BLaER1 treated with 17β-estradiol and CSF1 and Interleukin-3, amounts not matched to agents 10 nM and 100 nM (cell line): ENCODE data around the gene IBA57.

Experiments used
- H3K27ac ChIP-seq, 11 experiments: shearing (Covaris generic); formaldehyde crosslinking; 2 replicates each; pipeline ENCODE4 v1.8.1; 2022
- H3K27me3 ChIP-seq, 11 experiments: shearing (Covaris generic); formaldehyde crosslinking; 2 replicates each; pipeline ENCODE4 v1.8.1; 2022
- H3K36me3 ChIP-seq, 11 experiments: shearing (Covaris generic); formaldehyde crosslinking; 2 replicates each; pipeline ENCODE4 v1.8.1; 2022
- H3K4me1 ChIP-seq, 10 experiments: shearing (Covaris generic); formaldehyde crosslinking; 2 replicates each; pipeline ENCODE4 v1.8.1; 2022
- H3K4me2 ChIP-seq, 11 experiments: shearing (Covaris generic); formaldehyde crosslinking; 2 replicates each; pipeline ENCODE4 v1.8.1; 2022
- H3K4me3 ChIP-seq, 10 experiments: shearing (Covaris generic); formaldehyde crosslinking; 2 replicates each; pipeline ENCODE4 v1.8.1; 2022
- H3K9ac ChIP-seq, 11 experiments: shearing (Covaris generic); formaldehyde crosslinking; 2 replicates each; pipeline ENCODE4 v1.8.1; 2022
- H3K9me3 ChIP-seq, 11 experiments: shearing (Covaris generic); formaldehyde crosslinking; replicated peaks in 1 of 11; 2 replicates each; pipeline ENCODE4 v1.8.1; 2022
- H4K20me1 ChIP-seq, 11 experiments: shearing (Covaris generic); formaldehyde crosslinking; 2 replicates each; pipeline ENCODE4 v1.8.1; 2022
- Cebpa-rat ChIP-seq, 11 experiments: shearing (Covaris generic); IDR thresholded peaks; 2 replicates each; pipeline ENCODE4 v1.8.1; 2022

IBA57 gene

DNA sequence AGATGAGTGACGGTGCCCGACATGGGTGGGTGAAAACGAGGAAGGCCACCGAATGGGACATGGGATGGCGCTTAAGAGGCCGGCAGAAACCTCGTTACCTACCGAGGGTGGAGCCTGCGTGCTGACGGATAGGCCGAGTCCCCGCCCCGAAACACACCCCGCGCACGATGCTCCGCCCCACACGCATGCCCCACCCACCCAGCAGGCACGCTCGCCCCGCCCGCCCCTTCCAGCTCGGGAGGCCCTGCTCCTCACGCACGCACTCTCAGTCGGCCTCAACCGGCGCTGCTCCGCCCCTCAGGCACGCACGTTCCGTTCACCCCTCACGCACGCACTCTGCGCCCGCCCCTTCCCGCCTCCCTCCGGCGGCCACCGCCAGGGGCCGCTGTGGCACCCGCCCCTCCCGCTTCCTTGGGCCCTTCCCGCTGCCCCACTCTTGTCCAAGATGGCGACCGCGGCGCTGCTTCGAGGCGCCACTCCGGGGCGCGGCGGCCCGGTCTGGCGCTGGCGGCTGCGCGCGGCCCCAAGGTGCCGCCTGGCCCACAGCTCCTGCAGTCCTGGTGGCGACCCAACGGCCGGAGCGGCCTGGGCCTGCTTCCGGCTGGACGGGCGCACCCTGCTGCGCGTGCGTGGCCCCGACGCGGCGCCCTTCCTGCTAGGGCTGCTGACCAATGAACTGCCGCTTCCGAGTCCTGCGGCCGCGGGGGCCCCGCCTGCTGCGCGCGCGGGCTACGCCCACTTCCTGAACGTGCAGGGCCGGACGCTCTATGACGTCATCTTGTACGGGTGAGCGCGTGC lies at the start of gene IBA57:
IBA57 (plus strand) TSS at position 433 of the 798 bp plus-strand sequence; CDS start at position 446, 13 bp downstream.
- H3K4me1 ChIP-seq: peaks cover 59 to 82% (median 65%) of the 10 kb centered on the region in 10 experiments
- no peaks in the 10 kb centered on the region for H3K27me3 ChIP-seq
- TF ChIP-seq Cebpa-rat (IDR thresholded peaks at IDR 0.05): no peak
- H3K27ac ChIP-seq: peak within 1 kb of the TSS; percentile 98 to 100 (median 100)
- peak within 1 kb of the TSS; percentile 64 to 82 (median 69) for H3K4me3 ChIP-seq
- H3K9ac ChIP-seq: peak within 1 kb of the TSS; percentile 96 to 100 (median 100)
- peak within 1 kb of the TSS; percentile 90 to 98 (median 96) for H3K4me2 ChIP-seq
- no peaks in the 10 kb centered on the region for H3K9me3 ChIP-seq
- peaks cover 0 to 44% (median 4%) of the 10 kb centered on the region in 11 experiments; a peak in 10 of 22 replicates for H4K20me1 ChIP-seq
- peaks cover 0 to 15% (median 0%) of the 10 kb centered on the region in 11 experiments; a peak in 4 of 22 replicates for H3K36me3 ChIP-seq

DNA sequence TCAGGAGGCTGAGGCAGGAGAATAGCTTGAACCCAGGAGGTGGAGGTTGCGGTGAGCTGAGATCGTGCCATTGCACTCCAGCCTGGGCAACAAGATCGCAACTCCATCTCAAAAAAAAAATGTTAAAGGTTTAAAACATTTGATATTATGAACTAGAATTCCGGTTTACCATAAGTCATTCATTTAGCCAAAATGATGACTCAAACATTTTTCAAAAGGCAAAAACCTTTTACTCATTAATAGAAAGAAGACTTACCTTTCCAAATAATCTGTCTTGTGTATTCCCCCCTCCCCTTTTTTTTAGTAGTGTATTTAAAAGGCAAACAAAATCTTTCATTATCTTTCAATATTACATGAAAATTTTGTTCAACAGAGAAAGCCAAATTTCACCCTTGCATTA lies 48.3 kb upstream of the IBA57 start:
- Histone ChIP-seq H3K36me3 (peaks cover 0 to 5% (median 0%) of the 10 kb centered on the region in 11 experiments; a peak in 2 of 22 replicates), H3K9ac (no peak overlapping the region), H4K20me1 (no peaks in the 10 kb centered on the region), H3K27ac (no peak overlapping the region), H3K4me1 (no peaks in the 10 kb centered on the region), H3K4me2 (no peak overlapping the region), H3K9me3 (peaks cover 29 to 47% (median 40%) of the 10 kb centered on the region in 11 experiments), H3K4me3 (no peak overlapping the region), H3K27me3 (no peaks in the 10 kb centered on the region)
- no peak for TF ChIP-seq Cebpa-rat (IDR thresholded peaks at IDR 0.05)

DNA sequence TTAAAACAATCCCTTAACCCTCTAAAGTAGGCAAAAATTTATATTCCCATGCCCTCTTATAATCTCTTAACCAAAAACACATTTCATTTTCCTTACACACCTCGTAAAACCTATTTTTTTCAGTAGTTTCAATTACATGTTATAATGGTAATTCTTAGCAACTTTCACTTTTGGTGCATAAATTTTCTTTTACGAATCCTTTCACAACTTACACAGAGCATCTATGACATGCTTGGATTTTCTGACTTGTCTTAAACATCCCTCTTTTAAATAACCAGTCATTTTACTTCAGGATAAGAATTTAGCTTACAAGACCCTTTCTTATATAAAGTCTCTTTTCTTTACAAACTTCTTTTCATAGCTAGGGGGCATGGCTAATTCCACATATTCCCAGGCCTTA lies 47.6 kb upstream of the IBA57 start:
- Histone ChIP-seq H3K9ac (no peak overlapping the region), H3K4me2 (no peak overlapping the region), H3K4me1 (no peaks in the 10 kb centered on the region), H3K36me3 (peaks cover 0 to 5% (median 0%) of the 10 kb centered on the region in 11 experiments; a peak in 2 of 22 replicates), H3K27ac (no peak overlapping the region), H4K20me1 (no peaks in the 10 kb centered on the region), H3K27me3 (no peaks in the 10 kb centered on the region), H3K4me3 (no peak overlapping the region), H3K9me3 (peaks cover 29 to 47% (median 40%) of the 10 kb centered on the region in 11 experiments)
- no peak for TF ChIP-seq Cebpa-rat (IDR thresholded peaks at IDR 0.05)

DNA sequence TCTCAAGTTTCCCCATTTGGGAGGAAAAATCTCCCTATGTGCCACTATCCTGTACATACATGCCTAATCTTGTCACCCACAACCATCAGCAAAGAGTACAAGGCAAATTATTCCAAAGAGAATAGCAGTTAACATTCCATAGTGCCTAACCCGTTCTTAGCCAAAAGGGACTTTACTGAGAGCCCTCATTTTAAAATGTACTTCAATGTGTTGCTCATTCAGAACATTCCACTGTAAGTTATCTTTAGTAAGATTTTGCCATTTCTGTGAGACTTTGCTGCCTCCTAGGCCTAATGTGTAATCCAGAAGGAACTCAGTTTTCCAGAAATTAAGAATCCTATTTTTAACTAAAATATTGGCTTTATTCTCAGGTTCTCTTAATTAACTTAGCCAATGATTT lies 45.3 kb upstream of the IBA57 start:
- Histone ChIP-seq H3K27me3 (no peaks in the 10 kb centered on the region), H3K9me3 (peaks cover 29 to 47% (median 40%) of the 10 kb centered on the region in 11 experiments), H3K36me3 (peaks cover 0 to 5% (median 0%) of the 10 kb centered on the region in 11 experiments; a peak in 2 of 22 replicates), H3K9ac (no peak overlapping the region), H3K27ac (no peak overlapping the region), H3K4me3 (no peak overlapping the region), H3K4me2 (no peak overlapping the region), H3K4me1 (no peaks in the 10 kb centered on the region), H4K20me1 (no peaks in the 10 kb centered on the region)
- no peak for TF ChIP-seq Cebpa-rat (IDR thresholded peaks at IDR 0.05)

- Histone ChIP-seq H4K20me1 (no peaks in the 10 kb centered on the region), H3K27ac (no peak overlapping the region), H3K36me3 (peaks cover 0 to 5% (median 0%) of the 10 kb centered on the region in 11 experiments; a peak in 2 of 22 replicates), H3K27me3 (no peaks in the 10 kb centered on the region), H3K4me1 (no peaks in the 10 kb centered on the region), H3K9ac (no peak overlapping the region), H3K9me3 (peaks cover 29 to 44% (median 38%) of the 10 kb centered on the region in 11 experiments), H3K4me3 (no peak overlapping the region), H3K4me2 (no peak overlapping the region)
- no peak for TF ChIP-seq Cebpa-rat (IDR thresholded peaks at IDR 0.05)
Observed at GRCh38 chr1:228120857-228121489, 44.6 kb upstream of the IBA57 start.

DNA sequence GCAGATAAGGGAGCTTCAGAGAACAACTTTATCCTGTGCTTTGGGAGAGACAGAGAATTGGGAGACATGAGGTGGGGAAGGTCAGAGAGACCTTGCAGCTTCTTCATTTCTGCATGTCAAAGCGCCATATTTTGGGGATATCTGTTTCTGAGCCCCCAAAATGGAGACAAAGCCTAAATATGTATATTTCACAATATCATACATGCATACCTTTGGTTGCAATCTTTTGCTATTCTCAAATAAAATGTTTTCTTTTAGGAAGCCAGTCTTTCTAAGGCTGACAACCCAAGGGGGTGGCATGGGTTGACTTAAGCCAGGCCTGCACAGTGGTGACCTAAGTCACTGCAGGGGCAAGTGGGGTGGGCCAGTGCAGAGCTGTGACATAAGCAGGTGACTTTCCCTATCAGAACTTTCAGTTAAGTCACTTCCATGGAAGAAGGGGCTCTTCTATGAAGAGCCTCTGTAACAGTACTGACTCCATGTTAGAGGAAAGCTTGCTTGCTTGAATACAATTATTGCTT lies 42.6 kb upstream of the IBA57 start:
- H3K27ac ChIP-seq: no peak overlapping the region
- H3K9me3 ChIP-seq: peaks cover 11 to 24% (median 18%) of the 10 kb centered on the region in 11 experiments
- H3K36me3 ChIP-seq: peaks cover 0 to 5% (median 0%) of the 10 kb centered on the region in 11 experiments; a peak in 1 of 22 replicates
- peak in 2 of 11 experiments; percentile 15 to 52; a peak in 1 of 22 replicates for TF ChIP-seq Cebpa-rat (IDR thresholded peaks at IDR 0.05)
- no peaks in the 10 kb centered on the region for H3K4me1 ChIP-seq
- no peak overlapping the region for H3K9ac ChIP-seq
- no peaks in the 10 kb centered on the region for H3K27me3 ChIP-seq
- H3K4me3 ChIP-seq: no peak overlapping the region
- H4K20me1 ChIP-seq: no peaks in the 10 kb centered on the region
- H3K4me2 ChIP-seq: no peak overlapping the region

- Histone ChIP-seq H3K9me3 (peaks cover 5 to 19% (median 13%) of the 10 kb centered on the region in 11 experiments; a peak in 21 of 22 replicates), H3K9ac (no peak overlapping the region), H3K27me3 (no peaks in the 10 kb centered on the region), H3K36me3 (peaks cover 0 to 5% (median 0%) of the 10 kb centered on the region in 11 experiments; a peak in 1 of 22 replicates), H3K27ac (no peak overlapping the region), H3K4me3 (no peak overlapping the region), H3K4me1 (no peaks in the 10 kb centered on the region), H3K4me2 (no peak overlapping the region), H4K20me1 (no peaks in the 10 kb centered on the region)
- no peak for TF ChIP-seq Cebpa-rat (IDR thresholded peaks at IDR 0.05)
Observed at GRCh38 chr1:228123505-228123904, 42.1 kb upstream of the IBA57 start.

DNA sequence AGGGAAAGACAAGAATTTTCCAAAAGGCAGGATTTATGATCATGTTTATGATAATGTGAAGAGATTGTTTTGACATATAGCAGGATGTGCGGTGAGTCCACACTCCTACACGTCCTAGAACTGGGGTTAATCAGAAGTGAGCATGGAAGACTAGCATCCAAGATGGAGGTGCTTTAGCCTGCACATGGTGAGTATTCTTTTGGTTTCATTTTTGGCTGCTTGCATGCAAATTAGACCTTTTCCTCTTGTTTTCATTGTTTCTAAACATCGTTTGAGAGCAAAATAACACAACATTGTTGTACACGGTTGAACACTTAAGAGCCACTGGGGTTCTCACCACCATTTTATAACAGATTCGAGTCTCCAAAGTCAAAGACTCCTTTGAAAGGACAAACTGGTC lies 40.4 kb upstream of the IBA57 start:
- no peak overlapping the region for H3K4me3 ChIP-seq
- TF ChIP-seq Cebpa-rat (IDR thresholded peaks at IDR 0.05): no peak
- H3K36me3 ChIP-seq: no peaks in the 10 kb centered on the region
- H3K27ac ChIP-seq: no peak overlapping the region
- no peaks in the 10 kb centered on the region for H3K27me3 ChIP-seq
- no peaks in the 10 kb centered on the region for H3K4me1 ChIP-seq
- peaks cover 0 to 2% (median 0%) of the 10 kb centered on the region in 11 experiments; a peak in 1 of 22 replicates for H3K9me3 ChIP-seq
- no peak overlapping the region for H3K9ac ChIP-seq
- H3K4me2 ChIP-seq: no peak overlapping the region
- H4K20me1 ChIP-seq: no peaks in the 10 kb centered on the region

GRCh38 chr1:228131766-228132165 lies 33.8 kb upstream of the IBA57 start:
- H3K9me3 ChIP-seq: no peaks in the 10 kb centered on the region
- no peak overlapping the region for H3K4me2 ChIP-seq
- no peaks in the 10 kb centered on the region for H3K36me3 ChIP-seq
- H3K27me3 ChIP-seq: no peaks in the 10 kb centered on the region
- no peak overlapping the region for H3K4me3 ChIP-seq
- H4K20me1 ChIP-seq: no peaks in the 10 kb centered on the region
- H3K27ac ChIP-seq: no peak overlapping the region
- H3K9ac ChIP-seq: no peak overlapping the region
- no peak for TF ChIP-seq Cebpa-rat (IDR thresholded peaks at IDR 0.05)
- peaks cover 1 to 12% (median 4%) of the 10 kb centered on the region in 10 experiments; a peak in 17 of 20 replicates for H3K4me1 ChIP-seq
